Measurements from ENCODE around the gene POLR3E. TPM values are rescaled to one million over a fixed set of nuclear protein-coding genes. Genes with fewer than 3 reads are reported as not detected.

POLR3E gene
- total RNA-seq, 1 donor from 2014 or later, result 91.3 TPM

DNA sequence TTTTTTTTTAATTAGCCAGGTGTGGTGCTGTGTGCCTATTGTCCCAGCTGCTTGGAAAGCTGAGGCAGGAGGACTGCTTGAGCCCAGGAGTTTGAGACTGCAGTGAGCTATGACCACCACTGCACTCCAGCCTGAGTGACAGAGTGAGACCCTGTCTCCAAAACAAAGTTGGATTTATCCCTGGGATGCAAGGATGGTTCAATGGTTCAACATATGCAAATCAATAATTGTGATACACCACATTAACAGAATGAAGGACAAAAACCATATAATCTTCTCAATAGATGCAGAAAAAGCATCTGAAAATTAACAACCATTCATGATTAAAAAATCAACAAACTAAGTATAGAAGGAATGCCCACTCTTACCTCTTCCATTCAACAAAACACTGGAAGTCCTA lies 43.7 kb downstream of the POLR3E start:
- Mint-ChIP-seq H3K4me1 (no peaks in the 10 kb centered on the region), H3K4me3 (no peak overlapping the region), H3K27me3 (ENCODE audit: insufficient read depth, low read depth) (no peaks in the 10 kb centered on the region), H3K27ac (no peak overlapping the region), H3K36me3 (peaks cover 25% of the 10 kb centered on the region), H3K9me3 (peaks cover 43% of the 10 kb centered on the region)
- H3K36me3 ChIP-seq, result peaks cover 14% of the 10 kb centered on the region
- H2AFZ ChIP-seq (replicated peaks), result no peak overlapping the region
- no peak overlapping the region for H3K4me2 ChIP-seq
- no peak overlapping the region for H3K27ac ChIP-seq
- H3K79me2 ChIP-seq (ENCODE audit: low read depth), result no peaks in the 10 kb centered on the region
- H3F3A ChIP-seq (ENCODE audit: low read depth), result peaks cover 3% of the 10 kb centered on the region
- no peak overlapping the region for H3K4me3 ChIP-seq
- no peaks in the 10 kb centered on the region for H3K27me3 ChIP-seq
- H3K4me1 ChIP-seq, result no peaks in the 10 kb centered on the region
- TF ChIP-seq EZH2 (IDR thresholded peaks at IDR 0.05), result no peak
- TF ChIP-seq CTCF (IDR thresholded peaks at IDR 0.05), result no peak
- no peak for TF ChIP-seq EZH2phosphoT487 (IDR thresholded peaks at IDR 0.05)
- no peaks in the 10 kb centered on the region for H4K20me1 ChIP-seq (ENCODE audit: low read depth)
- peaks cover 9% of the 10 kb centered on the region for H3K9me3 ChIP-seq (ENCODE audit: low read depth)
- no peak overlapping the region for H3K9ac ChIP-seq
- DNase-seq (ENCODE audit: low spot score), result no peak

DNA sequence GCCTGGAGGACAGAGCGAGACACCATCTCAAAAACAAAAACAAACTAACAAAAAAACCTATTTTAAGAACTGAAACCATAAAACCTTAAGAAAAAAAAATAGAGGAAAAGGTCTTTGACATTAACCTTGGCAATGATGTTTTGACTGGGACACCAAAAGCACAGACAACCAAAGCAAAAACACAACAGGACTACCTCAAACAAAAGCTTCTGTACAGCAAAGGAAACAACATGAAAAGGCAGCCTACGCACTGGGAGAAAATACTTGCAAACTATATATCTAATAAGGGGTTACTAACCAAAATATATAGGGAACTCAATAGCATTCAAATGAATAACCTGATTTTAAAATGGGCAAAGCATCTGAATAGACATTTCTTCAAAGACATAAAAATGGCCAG lies 44.9 kb downstream of the POLR3E start:
- peaks cover 20% of the 10 kb centered on the region for H3K36me3 Mint-ChIP-seq
- no peaks in the 10 kb centered on the region for H3K27me3 Mint-ChIP-seq (ENCODE audit: insufficient read depth, low read depth)
- H3K27ac Mint-ChIP-seq, result no peak overlapping the region
- Histone ChIP-seq H3K4me2 (no peak overlapping the region), H3K27me3 (no peaks in the 10 kb centered on the region), H4K20me1 (ENCODE audit: low read depth) (no peaks in the 10 kb centered on the region), H3K4me1 (no peaks in the 10 kb centered on the region), H3K79me2 (ENCODE audit: low read depth) (no peaks in the 10 kb centered on the region), H3K4me3 (no peak overlapping the region), H2AFZ (replicated peaks) (no peak overlapping the region), H3K9ac (no peak overlapping the region), H3F3A (ENCODE audit: low read depth) (peaks cover 6% of the 10 kb centered on the region), H3K27ac (no peak overlapping the region), H3K9me3 (ENCODE audit: low read depth) (peaks cover 2% of the 10 kb centered on the region), H3K36me3 (peaks cover 14% of the 10 kb centered on the region)
- peaks cover 33% of the 10 kb centered on the region for H3K9me3 Mint-ChIP-seq
- no peak overlapping the region for H3K4me3 Mint-ChIP-seq
- H3K4me1 Mint-ChIP-seq, result no peaks in the 10 kb centered on the region
- TF ChIP-seq EZH2phosphoT487 (IDR thresholded peaks at IDR 0.05) (no peak), EZH2 (IDR thresholded peaks at IDR 0.05) (no peak), CTCF (IDR thresholded peaks at IDR 0.05) (no peak)
- no peak for DNase-seq (ENCODE audit: low spot score)

- no peaks in the 10 kb centered on the region for H3K79me2 ChIP-seq (ENCODE audit: low read depth)
- H3K4me1 Mint-ChIP-seq, result no peaks in the 10 kb centered on the region
- peaks cover 3% of the 10 kb centered on the region for H3K9me3 Mint-ChIP-seq
- peaks cover 12% of the 10 kb centered on the region for H3K36me3 ChIP-seq
- peaks cover 30% of the 10 kb centered on the region for H3K36me3 Mint-ChIP-seq
- no peaks in the 10 kb centered on the region for H3K4me1 ChIP-seq
- TF ChIP-seq EZH2 (IDR thresholded peaks at IDR 0.05) (no peak), CTCF (IDR thresholded peaks at IDR 0.05) (no peak), EZH2phosphoT487 (IDR thresholded peaks at IDR 0.05) (no peak)
- no peak overlapping the region for H3K4me2 ChIP-seq
- no peak overlapping the region for H3K4me3 ChIP-seq
- no peak overlapping the region for H2AFZ ChIP-seq (replicated peaks)
- H3F3A ChIP-seq (ENCODE audit: low read depth), result peaks cover 6% of the 10 kb centered on the region
- no peak overlapping the region for H3K4me3 Mint-ChIP-seq
- no peaks in the 10 kb centered on the region for H4K20me1 ChIP-seq (ENCODE audit: low read depth)
- H3K9ac ChIP-seq, result no peak overlapping the region
- peaks cover 3% of the 10 kb centered on the region for H3K27me3 Mint-ChIP-seq (ENCODE audit: insufficient read depth, low read depth)
- H3K27me3 ChIP-seq, result no peaks in the 10 kb centered on the region
- H3K27ac ChIP-seq, result no peak overlapping the region
- DNase-seq (ENCODE audit: low spot score), result no peak
- H3K9me3 ChIP-seq (ENCODE audit: low read depth), result no peaks in the 10 kb centered on the region
- no peak overlapping the region for H3K27ac Mint-ChIP-seq
Observed at GRCh38 chr16:22346483-22346882, 49.3 kb downstream of the POLR3E start.

All from neural progenitor cell (in vitro differentiated cells).